SK-N-SH (cell line): ENCODE data around the gene MMP13.

Experiments used
- CTCF ChIP-seq: fragments of 200-600 bp; sonication (generic); IDR thresholded peaks from 2 replicates; pipeline ENCODE4 v1.6.1; 2017; ENCODE audit warnings: antibody characterized with exemption, mild to moderate bottlenecking, moderate library complexity
- SIN3A ChIP-seq: IDR thresholded peaks from 2 replicates; pipeline ENCODE4 v1.6.1; 2012; ENCODE audit warnings: low read depth, mild to moderate bottlenecking, low read length, moderate library complexity, borderline replicate concordance
- USF1 ChIP-seq: IDR thresholded peaks from 2 replicates; pipeline ENCODE4 v1.4.0; 2012; ENCODE audit warnings: low read depth, borderline replicate concordance

GRCh38 chr11:102912482-102912830, 43.1 kb downstream of the MMP13 start:
- TF ChIP-seq SIN3A (no peak), USF1 (no peak), CTCF (no peak)
